ENCODE results near the gene DLK1.

DNA sequence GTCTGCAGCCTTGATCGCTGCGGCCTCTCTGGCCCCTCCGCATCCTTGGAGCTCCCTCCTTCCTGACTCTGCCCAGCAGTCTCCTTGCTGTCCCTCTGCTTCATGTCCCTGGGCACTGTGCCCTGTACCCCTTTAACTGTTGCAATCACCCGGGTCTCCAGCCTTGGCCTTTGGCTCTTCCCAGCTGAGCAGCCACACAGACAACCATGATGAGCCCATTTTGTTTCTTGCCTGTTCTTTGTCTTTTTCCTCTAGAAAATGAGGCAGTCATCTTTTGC is 58.6 kb downstream of the DLK1 start:
- TF ChIP-seq CTCF (IDR thresholded peaks at IDR 0.05) (no peak), POLR2A (IDR thresholded peaks at IDR 0.05) (no peak)

Data from testis (tissue), 2 donors.